Stimulated activated CD8-positive, alpha-beta memory T cell treated with anti-CD3 and anti-CD28 coated beads, Interleukin-4, amount 100 ng/mL, for 1 hour (primary cell): Measurements from ENCODE around the gene CDC20.

Experiments used
- DNase-seq, 2 donors: peaks; one replicate each; pipeline ENCODE4 v3.0.0-alpha.2; 2020; ENCODE audit warnings: low read depth in 2 of 2, low spot score in 1 of 2

CDC20 gene

DNA sequence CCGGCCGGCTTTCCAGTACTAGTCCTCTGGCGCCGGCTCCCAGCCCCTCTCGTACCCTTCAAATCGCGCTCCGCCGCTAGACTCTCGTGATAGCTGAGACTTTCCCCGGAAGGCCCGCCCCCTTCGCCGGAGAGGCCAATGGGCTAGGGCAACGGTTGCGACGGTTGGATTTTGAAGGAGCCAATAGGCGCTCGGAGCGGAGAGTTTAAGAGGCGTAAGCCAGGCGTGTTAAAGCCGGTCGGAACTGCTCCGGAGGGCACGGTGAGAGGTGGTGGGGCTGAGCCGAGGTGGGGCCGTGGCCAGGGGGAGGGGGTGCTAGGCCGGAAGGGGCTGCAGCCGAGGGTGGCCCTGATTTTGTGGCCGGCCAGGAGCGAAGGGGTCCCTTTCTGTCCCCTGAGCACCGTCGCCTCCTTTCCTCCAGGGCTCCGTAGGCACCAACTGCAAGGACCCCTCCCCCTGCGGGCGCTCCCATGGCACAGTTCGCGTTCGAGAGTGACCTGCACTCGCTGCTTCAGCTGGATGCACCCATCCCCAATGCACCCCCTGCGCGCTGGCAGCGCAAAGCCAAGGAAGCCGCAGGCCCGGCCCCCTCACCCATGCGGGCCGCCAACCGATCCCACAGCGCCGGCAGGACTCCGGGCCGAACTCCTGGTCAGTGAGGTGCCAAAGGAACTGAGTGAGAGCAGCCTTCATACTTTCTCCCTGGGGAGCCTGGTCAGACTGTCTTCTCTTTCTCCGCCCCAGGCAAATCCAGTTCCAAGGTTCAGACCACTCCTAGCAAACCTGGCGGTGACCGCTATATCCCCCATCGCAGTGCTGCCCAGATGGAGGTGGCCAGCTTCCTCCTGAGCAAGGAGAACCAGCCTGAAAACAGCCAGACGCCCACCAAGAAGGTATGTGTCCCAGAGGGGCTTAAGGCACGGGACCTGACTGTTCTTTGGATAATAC is at the start of gene CDC20:
Gene CDC20, plus strand, starts transcription at position 236 of the 948 bp plus-strand sequence. Its CDS starts 235 bp downstream, at position 471.
- DNase-seq = peak; percentile 95 to 96

- no peak for DNase-seq
Observed at GRCh38 chr1:43309405-43310025, 49.3 kb upstream of the CDC20 start.

DNA sequence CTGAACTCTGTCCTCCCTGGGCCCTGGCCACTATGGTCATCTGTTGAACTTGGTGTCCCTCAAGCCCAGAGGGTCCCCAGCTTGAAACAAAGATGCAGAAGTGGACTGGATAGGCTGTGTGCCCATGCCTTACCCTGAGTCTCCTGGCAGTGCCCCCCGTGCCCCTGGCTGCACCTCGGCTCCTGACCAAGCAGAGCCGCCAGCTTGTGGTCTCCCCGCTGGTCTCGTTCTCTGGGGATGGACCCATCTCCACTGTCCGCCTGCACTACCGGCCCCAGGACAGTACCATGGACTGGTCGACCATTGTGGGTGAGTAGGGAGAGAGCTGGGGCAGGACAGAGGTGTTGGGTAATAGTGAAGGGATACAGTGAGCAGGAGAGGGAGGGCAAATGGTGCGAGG is 47.3 kb upstream of the CDC20 start:
- no peak for DNase-seq

DNA sequence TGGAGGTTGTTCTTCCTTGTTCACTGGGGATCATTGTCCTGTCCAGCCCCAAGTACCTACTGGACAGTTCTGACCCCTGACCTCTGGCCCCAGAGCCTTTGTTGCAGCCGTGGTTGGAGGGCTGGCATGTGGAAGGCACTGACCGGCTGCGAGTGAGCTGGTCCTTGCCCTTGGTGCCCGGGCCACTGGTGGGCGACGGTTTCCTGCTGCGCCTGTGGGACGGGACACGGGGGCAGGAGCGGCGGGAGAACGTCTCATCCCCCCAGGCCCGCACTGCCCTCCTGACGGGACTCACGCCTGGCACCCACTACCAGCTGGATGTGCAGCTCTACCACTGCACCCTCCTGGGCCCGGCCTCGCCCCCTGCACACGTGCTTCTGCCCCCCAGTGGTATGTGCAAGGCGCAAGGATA is 46.6 kb upstream of the CDC20 start:
- DNase-seq = no peak

- no peak for DNase-seq
Observed at GRCh38 chr1:43312663-43313515, 45.9 kb upstream of the CDC20 start.

DNA sequence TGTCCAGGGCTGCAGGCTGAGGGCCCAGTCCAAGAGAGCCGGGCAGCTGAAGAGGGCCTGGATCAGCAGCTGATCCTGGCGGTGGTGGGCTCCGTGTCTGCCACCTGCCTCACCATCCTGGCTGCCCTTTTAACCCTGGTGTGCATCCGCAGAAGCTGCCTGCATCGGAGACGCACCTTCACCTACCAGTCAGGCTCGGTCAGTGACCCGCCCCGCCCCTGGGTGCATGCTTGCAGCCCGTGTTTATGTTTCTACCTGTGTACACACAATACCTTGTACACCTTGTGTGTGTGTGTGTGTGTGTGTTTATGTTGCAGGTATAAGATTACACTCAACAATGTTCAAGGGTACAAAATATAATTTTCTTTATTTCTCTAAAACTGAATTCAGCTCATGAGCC is 45.0 kb upstream of the CDC20 start:
- no peak for DNase-seq

GRCh38 chr1:43314233-43314632 is 44.5 kb upstream of the CDC20 start:
- no peak for DNase-seq

DNA sequence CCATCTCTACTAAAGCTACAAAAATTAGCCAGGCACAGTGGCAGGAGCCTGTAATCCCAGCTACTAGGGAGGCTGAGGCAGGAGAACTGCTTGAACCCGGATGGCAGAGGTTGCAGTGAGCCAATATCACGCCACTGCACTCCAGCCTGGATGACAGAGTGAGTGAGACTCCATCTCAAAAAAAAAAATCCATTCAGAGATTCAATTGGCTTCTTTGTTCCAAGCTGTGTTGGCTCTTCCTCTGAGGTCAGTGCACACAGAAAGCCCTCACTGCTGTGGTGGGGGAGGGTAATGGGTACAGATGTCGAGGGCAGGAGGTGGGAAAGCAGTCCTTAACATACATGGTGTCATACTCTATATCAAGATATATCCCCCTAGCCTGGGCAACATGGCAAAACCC is 43.3 kb upstream of the CDC20 start:
- DNase-seq = no peak

- no peak for DNase-seq
Observed at GRCh38 chr1:43315963-43316737, 42.6 kb upstream of the CDC20 start.

DNA sequence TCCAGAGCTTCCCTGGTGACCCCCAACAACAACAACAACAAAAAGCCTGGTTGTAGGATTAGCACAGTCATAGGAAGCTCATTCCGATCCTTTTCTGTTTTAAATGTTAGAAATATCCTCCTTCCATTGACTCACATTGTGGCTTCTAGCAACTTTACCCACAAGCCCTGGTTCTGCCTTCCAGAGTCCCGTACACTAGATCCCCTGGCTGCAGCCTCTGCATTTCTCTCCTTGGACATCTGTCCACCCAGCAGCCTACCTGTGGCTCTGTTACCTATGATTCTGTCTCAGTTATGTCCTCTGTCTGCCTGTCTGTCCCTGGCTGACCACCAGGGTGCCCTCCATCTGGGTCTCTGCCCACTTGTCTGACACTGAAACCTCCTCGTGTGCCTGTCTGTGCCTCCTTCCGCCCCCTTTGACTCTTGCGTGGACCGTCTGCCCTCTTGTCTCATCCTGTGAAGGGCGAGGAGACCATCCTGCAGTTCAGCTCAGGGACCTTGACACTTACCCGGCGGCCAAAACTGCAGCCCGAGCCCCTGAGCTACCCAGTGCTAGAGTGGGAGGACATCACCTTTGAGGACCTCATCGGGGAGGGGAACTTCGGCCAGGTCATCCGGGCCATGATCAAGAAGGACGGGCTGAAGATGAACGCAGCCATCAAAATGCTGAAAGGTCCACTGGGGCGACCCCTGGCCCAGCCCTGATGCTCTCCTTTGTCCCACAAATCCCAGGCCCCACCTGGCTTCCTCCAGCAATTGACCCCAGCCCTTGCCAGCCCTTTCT is 41.9 kb upstream of the CDC20 start:
- DNase-seq = no peak

- no peak for DNase-seq
Observed at GRCh38 chr1:43317817-43318471, 40.8 kb upstream of the CDC20 start.

GRCh38 chr1:43318831-43319230 is 40.0 kb upstream of the CDC20 start:
- no peak for DNase-seq

GRCh38 chr1:43319288-43319687 is 39.5 kb upstream of the CDC20 start:
- no peak for DNase-seq

- no peak for DNase-seq
Observed at GRCh38 chr1:43319766-43320165, 39.0 kb upstream of the CDC20 start.

GRCh38 chr1:43321331-43321891 is 37.4 kb upstream of the CDC20 start:
- DNase-seq = no peak

GRCh38 chr1:43322506-43322905 is 36.3 kb upstream of the CDC20 start:
- no peak for DNase-seq

GRCh38 chr1:43324810-43325209 is 34.0 kb upstream of the CDC20 start:
- DNase-seq = no peak

- no peak for DNase-seq
Observed at GRCh38 chr1:43325381-43325780, 33.4 kb upstream of the CDC20 start.
